GOT3 (cell line): Measurements from ENCODE around the gene TBC1D10B.
"Not testable (repeated sequence)": the region's sequence is repeated elsewhere in the genome, so short reads cannot be mapped to it uniquely, and the experiment has no call there.

Source experiments
- DNase-seq: peaks from one replicate; lab custom pipeline; 2025; ENCODE audit warnings: mixed read lengths; lab: John Stamatoyannopoulos, UW

Gene TBC1D10B

DNA sequence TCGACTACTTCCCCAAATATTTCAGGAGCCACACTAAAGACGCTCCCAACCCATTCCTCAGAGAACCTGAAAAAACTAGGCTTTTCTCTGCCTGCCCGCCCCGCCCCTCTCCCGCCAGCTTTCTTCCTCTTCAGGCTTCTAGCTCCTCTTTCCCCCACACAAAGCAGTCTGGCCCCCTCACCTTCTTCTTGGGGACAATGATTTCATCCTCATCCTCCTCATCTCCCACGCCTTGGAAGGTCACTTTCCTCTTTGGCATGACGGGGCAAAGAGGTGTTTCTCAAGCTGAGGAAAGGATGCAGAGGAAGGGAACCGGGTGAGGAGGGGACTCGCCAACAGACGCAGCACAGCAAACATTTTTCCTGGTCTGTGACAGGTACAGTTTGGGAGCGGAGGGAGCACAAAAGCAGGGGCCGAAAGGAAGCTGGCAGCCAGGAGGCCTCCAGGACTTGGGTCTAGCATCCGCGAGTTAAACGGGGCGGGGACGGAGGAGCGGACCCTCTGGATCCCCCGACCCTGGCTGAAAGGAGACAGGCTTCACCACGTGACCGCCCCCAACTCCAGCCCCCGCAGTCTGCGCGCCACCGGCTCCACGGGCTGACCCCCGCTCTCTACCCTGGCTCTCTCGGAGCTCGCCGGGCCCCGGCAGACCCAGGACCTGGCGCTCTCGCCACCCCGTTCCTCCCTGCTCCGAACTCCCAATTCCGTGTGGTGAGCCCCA is 15.7 kb downstream of the TBC1D10B start:
- DNase-seq = no peak

DNA sequence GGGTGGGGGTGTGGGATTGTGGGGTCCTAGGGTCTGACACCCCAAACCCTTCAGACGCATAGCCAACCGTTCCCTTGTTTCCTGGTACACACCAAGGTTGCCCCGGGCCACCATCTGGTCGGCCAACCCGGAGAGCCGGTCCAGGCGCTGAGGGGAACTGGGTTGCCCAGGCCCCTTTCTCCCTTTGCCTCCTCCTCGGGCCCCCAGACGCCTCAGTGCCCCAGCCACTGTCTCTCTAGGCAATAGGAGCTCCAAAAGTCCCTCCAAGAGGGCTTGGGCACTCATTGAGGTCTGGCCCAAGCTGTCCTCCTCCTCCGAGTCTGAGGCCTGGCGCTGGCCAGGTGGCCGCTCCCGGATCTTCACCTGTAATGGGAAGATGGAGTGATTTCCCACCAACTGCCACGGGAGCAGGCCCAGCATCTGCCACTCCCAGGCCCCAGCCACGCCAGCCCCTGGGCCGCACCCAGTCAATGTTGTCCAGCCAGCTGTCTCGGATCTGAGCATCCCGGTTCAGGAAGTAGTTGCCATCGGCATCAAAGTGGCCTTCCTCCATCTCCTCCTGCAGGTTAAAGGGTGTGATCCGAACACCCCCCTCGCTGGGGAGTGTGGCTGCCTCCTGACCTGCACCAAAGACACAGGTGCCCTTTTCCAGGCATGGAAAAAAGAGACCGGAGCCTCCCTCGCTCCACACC is 16.7 kb downstream of the TBC1D10B start:
- no peak for DNase-seq

DNA sequence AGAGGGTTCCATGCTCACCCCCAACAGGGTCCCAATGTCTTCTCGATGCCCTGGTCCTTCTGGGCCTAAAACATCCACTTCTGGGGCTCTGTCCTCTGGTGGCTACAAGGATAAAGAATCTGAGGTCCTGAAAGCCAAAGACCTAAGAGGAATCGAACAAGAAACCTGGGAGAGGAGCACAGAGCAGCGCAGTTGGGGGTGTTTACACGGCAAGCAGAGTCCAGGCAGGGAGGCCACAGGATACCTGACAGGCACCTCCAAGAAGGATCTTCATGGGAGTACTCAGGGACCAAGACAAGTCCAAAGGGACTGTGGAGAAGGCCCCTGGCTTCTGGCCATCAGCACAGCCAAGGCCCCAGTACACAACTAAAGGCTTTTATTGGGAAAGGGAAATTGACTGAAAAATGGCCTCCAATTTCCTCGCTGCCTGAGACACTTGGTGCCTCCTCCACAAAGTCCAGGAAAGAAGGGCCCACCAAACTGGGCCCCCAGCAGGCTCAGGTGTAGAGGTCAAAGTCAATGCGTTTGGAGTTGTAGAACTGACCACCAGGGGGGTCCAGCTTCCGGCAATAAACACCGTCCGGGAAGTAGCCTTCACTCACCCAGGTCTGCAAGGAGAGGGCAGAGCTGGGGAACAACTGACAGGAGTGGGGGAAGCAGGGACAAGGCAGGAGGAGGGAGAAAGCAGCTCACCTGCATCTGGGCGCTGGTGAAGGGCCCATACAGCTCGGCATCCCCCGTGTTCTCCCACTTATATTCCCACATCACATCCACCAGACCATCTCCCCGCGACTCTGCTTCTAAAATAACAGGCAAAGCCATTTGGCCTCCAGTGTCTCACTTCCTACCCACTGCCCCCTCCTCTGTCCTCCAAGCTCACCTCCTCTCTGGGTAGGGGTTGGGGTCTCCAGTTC is 17.5 kb downstream of the TBC1D10B start:
- no peak for DNase-seq

DNA sequence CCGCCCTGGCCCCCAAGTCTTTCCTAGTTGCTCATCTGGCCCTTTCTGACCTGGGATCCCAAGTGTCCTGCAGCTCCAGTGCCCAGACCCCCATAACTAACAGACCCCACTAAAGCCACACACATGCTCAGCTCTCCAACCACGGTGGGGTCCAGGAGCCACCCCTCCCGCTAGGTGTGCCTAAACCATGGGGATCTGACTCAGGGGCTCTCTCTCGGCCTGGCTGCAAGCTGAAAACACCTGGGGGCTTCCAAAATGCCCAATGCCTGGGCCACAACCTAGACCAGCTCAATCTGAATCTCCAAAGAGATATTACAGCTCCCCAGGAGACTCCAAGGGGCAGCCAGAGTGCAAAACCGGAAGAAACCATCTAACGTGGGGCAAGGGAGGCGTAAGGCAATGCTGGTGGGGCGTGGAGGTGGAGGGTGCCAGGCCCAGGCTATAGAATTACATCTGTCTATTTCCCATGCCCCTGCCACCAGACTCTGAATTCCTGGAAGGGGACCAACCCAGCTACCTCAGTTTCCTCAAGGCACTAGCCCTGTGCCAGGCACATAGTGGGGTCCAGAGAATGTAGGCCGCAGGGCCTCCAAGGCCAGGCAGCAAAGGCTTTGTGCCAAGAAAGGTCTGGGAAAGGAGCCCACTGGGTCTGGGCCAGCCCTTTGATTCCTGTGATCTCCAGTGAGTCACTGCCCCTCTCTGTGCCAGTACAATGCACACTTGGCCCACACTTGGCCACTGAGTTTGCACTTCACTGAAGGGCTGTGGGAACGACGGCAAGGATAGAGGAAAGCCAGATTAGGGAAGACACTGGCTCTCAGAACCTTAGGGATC is 18.5 kb downstream of the TBC1D10B start:
- peak; percentile 66 for DNase-seq

DNA sequence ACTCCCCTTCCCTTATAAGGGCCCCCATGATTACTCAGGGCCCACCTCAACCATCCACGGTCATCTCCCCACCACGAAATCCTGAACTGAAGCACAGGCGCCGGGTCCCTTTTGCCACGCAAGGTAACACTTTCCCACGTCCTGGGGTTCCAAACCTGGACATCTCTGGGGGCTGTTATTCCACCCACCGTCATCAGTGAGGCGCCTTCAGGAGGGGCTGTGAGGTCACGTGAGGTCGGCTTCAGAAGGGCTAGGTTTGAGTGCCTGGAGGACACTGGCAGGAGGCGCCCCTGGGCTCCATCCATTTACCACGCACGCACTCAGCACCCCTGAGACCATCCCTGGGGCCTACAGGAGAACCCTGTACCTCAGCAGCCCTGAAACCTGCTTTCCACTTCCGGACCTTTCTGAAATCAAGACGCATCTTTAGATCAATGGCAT is 19.3 kb downstream of the TBC1D10B start:
- DNase-seq = no peak

DNA sequence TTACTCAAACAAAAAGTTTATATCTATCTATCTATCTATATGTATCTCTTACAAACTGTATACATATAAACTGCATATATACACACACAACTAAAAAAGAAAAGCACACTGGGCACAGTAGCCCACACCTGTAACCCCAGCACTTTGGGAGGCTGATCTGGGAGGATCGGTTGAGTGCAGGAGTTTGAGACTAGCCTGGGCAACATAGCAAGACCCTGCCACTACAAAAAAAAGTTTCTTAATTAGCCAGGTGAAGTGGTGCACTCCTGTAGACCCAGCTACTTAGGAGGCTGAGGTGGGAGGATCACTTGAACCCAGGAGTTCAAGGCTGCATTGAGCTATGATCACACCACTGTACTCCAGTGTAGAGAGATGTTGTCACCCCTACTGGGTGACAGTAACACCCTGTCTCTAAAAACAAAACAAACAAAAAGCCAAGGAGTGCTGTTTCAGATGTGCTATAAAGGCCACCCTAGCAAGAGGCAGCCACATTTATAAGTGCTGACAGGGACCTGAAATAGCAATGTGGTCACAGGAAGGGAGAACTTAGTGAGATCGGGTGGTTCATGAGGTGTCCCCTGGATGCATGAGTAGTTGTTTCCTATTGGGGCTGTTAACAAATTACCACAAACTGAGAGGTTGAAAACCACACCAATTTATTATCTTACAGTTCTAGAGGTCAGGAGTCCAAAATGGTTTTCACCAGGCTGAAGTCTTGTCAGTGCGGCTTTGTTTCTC is 20.0 kb downstream of the TBC1D10B start:
- DNase-seq = no peak

DNA sequence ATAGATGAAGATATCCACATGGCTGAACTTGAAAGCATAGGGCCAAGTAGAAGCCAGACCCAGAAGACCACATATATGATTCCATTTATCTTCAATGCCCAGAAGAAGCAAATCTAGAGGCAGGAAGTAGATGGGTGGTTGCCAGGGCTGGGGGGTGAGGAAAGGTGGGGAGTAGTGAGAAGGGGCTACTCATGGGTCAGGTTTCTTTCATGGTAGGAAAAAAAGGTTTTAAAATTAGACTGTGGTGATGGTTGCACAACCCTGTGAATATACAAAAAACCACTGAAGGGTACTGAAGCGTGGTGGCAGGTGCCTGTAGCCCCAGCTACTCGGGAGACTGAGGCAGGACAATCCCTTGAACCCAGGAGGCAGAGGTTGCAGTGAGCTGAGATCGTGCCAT is 20.6 kb downstream of the TBC1D10B start:
- no peak for DNase-seq

DNA sequence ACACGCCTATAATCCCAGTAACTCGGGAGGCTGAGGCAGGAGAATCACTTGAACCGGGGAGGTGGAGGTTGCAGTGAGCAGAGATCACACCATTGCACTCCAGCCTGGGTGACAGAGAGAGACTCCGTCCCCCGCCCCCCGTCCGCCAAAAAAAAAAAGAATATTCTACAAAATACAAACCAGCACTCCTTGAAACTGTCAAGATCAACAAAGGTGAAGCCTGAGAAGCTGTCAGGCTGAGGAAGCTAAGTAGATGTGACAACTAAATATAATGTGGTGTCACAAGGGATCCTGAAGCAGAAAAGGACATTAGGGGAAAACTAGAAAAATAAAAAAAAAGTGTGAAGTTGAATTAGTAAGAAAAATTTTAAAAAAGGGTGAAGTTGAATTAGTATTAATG is 21.4 kb downstream of the TBC1D10B start:
- DNase-seq = no peak

DNA sequence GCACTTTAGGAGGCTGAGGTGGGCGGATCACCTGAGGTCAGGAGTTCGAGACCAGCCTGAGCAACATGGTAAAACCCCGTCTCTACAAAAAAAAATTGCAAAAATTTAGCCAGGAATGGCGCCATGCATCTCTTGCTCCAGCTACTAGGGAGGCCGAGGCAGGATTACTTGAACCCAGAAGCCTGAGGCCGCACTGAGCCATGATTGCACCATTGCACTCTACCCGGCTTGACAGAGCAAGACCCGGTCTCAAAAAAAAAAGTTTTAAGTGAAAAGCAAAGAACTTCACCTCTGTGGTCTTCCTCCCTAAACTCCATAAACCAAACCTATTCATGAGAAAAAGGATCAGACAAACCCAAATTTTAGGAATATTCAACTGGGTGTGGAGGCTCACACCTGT is 22.2 kb downstream of the TBC1D10B start:
- no peak for DNase-seq

DNA sequence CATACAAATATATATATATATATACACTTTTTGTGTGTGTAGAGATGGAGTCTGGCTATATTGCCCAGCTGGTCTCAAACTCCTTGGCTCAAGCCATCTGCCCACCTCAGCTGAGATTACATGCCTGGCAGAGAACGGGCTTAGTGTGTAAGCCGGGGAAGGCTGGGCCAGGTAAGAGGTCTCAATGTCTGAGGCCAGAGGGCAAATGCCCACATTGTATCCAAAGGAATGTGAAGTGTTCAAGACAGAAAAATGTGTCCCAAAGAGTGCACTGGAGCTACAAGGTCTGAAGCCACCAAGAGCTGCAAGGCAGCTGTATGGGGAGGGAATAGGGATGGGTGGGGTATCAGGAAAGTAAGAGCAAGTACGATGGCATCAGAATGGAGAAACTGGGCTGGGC is 24.0 kb downstream of the TBC1D10B start:
- DNase-seq = no peak

DNA sequence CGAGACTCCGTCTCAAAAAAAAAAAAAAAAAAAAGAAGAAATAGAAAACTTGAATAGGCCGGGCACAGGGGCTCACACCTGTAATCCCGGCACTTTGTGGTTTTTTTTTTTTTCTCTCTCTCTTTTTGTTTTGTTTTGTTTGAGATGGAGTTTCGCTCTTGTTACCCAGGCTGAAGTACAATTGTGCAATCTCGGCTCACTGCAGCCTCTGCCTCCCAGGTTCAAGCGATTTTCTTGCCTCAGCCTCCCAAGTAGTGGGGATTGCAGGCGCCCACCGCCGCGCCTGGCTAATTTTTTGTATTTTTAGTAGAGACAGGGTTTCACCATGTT is 26.8 kb downstream of the TBC1D10B start:
- not testable (repeated sequence) for DNase-seq

DNA sequence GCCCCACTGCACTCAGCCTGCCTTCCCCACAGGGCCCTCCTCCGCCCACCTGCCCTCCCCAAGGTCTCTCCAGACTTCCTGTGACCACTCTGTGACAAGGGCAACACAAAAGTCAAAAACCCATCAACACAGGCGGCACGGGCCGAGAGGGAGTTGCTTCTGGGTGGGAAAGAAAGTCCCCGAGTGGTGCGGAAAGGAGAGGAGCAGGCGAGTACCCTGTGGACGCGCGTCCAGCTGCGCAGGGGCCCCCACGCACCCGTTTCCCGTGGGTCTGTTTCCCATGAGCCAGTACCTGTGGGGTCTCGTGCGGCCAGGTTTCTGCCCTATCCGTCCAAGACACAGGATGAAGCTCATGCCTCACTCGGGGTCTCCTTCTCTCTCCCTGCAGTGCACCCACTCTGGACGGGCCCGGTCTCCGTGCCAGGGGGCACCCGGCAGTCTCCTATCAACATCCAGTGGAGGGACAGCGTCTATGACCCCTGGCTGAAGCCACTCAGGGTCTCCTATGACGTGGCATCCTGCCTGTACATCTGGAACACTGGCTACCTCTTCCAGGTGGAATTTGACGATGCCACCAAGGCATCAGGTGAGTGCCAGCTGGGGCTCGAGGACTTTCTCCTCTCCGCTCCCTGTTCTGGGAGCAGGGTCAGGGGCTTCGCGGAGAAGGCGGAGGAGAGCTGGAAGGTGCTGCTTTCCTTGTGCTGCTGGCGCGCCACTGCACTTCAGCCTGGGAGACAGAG is 27.4 kb downstream of the TBC1D10B start:
- no peak for DNase-seq

DNA sequence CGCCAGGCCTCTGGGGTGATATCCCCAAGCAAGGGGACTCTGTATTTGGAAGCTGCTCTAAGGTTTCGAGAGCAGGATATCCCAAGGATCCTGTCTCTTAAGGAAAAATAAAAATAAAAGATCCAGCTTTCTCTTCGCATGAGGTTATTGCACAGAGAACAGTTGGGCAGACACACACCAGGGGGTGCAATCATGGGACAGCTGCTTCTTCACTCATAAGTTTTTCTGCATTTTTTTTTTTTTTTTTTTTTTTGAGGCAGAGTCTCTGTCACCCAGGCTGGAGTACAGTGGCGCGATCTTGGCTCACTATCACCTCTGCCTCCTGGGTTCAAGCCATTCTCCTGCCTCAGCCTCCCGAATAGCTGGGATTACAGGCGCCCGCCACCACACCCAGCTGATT is 28.3 kb downstream of the TBC1D10B start:
- not testable (repeated sequence) for DNase-seq

DNA sequence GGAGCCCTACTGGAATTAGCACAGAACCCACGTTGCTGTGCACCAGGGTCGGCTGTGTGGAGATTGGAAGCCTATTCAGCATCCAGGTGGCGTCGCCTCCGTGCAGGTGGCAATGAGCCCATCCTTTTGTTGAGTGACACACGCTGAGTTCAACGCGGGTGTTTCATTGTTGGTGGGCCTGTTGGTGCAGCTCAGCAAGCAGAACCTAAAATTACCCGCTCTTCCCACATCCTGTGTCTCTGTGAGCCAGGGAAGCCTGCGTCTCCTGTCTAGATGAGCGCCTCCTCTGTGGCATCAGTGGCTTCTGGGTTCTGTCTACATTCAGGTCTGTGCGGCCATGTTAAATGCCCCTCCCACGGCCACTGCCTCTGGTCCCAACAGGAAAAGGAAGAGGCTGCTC is 29.7 kb downstream of the TBC1D10B start:
- no peak for DNase-seq

DNA sequence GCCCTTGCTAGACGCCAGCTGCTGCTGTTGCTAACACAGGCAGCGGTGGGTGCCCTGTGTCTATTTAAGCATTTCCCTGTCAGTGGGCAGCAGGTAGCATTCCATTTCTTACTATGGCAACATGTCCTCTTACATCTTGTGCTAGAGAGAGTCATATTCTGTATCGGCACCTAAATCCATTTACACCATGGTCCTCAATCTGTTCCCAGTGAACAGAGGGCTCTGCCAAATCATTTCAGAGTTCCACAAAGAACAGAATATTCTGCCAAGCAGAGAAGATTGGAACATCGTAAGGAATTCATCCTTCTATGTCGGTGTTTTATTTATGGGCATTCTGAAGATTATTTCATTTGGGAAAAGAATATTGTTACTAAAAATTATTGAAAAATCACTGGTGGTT is 31.6 kb downstream of the TBC1D10B start:
- DNase-seq = not testable (repeated sequence)

DNA sequence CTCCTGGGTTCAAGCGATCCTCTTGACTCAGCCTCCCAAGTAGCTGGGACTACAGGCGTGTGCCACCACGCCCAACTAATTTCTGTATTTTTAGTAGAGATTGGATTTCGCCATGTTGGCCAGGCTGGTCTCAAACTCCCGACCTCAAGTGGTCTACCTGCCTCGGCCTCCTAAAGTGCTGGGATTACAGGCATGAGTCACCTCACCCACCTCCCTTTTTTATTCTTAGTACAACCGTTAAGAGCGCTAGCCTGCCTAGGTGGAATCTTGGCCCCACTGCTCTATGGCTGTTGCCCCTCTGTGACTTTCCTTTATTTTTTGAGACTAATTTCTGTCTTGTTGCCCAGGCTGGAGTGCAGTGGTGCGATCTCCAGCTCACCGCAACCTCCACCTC is 32.3 kb downstream of the TBC1D10B start:
- DNase-seq = not testable (repeated sequence)

DNA sequence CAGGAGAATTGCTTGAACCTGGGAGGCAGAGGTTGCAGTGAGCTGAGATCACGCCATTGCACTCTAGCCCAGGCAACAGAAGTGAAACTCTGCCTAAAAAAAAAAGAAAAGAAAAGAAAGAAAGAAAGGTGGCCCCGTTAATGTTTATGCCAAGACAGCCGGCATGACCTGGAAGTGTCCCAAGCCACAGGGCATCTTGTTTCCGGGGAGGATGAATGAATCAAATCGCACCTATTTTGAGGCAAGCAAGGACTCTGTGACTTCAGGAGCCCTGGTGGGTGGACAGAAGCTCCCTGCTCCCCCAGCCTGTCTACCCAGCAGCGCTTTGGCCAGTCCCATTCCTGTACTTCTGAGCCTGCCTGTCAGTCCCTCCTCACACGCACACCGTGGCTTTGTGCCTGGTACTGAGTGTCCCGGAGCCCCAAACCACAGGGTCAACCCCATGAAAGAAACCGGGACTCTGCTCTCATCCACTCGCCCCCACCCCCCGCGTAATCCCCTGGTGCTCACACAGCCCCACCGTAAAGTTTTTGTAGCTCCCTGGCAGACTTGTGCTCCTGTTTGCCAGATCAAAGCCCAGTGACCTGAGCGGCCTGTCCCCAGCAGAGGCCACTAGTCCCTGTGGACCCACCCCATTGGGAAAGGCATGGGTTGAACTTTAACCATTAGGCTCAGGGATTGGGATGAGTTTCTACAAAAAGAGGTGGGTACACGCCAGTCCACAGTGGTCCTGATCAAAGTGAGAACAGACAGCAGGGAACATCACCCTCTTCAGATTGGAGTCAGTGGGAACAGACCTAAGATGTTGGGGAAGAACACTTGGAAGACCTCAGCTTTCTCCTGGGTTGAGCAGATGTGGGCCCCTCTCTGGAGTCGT is 34.5 kb downstream of the TBC1D10B start:
- DNase-seq = no peak

DNA sequence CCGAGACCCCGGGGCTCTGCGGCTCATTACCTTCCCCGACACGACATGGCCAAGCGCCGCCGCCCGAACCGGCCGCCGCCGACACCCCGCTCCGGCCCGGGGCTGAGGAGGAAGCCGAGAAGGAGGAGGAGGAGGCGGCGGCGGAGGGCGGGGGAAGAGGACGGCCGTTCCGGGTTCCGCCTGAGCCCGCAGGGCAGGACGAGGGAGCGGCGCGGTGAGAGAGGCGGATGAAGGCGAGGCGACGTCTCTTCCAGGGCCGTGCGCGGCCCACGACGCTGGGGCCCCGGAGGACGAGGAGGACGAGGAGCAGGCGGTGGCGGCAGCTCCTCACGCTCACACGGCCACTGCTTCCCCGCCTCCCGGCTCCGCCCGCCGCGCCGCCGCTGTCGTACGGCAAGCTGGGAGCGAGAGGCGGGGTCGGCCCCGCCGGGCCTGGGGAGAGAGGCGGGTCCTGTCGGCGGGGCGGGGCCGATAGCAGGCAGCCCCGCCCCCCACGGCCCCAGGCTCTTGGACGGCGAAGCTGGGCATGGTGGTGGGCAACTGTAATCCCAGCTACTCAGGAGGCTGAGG is 35.2 kb downstream of the TBC1D10B start:
- peak; percentile 87 for DNase-seq

DNA sequence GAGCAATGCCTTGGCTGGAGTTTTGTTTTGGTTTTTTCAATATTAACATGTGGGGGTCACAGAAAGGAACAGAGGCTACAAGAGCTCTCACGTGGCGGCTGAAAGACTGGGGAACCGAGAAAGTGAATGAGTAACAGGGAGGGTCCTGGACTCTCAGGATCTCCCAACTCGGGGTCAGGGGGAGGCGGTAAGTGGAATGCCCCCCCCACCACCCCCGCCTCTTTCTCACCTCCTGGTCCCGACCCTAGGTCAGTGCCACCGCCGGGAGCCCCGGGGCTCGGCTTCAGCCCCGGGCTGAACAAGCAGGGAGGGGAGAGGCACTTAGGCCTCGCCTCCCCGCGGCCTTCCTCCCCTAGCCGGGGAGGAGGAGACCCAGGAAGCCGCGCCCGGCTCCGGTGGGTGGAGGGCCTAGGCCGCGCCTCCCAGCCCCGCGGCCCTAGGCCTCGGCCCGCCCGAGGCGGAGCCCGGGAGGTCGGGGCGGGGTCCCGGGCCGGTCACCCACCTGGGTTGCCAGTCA is 35.8 kb downstream of the TBC1D10B start:
- peak; percentile 77 for DNase-seq
